SIG-M5 treated with dmso at 0.1 percent for 504 hours (cell line): ENCODE data around the gene PSMA8.
A peak's percentile ranks its signal among the peaks of the same experiment; 100 is the strongest.
"Not testable (repeated sequence)": the region's sequence is repeated elsewhere in the genome, so short reads cannot be mapped to it uniquely, and the experiment has no call there.

Source experiments
- DNase-seq: peaks from one replicate; lab custom pipeline; 2025; ENCODE audit not compliant: unreplicated experiment; lab: John Stamatoyannopoulos, UW

PSMA8 gene

DNA sequence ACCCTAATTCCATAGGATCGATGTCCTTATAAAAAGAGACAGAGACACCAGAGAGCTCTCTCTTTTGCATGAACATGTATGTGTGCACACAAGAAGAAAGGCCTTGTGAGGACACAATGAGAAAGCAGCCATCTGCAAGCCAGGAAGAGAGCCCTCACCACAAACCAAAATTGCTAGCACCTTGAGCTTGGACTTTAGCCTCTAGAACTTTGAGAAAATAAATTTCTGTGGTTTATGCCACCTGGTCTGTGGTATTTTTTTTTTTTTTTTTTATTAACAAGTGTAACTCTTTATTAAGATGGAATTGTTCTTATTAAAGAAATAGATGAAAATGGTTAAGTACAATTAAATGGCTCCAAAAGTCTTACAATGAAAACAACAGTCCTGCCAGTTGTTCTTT is 33.9 kb downstream of the PSMA8 start:
- not testable (repeated sequence) for DNase-seq

DNA sequence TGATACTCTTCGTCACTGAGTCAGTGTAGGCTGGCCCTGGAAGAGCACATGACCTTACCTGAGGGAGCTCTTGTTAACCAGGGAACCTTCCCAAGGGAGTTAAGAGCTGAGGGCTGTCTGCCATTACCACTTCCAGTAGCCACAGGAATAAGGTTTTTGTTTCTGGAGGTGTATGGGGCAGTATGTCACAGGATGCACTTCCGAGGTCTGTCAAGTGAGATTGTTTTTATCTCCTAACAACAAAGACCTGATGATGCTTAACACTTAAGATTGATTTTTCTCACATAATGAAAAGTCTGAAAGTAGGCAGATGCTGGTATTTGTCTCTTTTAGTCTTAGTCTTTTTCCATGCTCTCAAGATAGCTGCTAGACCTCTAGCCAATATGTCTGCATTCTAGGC is 41.8 kb downstream of the PSMA8 start:
- no peak for DNase-seq

- no peak for DNase-seq
Observed at GRCh38 chr18:26176134-26176533, 42.5 kb downstream of the PSMA8 start.

DNA sequence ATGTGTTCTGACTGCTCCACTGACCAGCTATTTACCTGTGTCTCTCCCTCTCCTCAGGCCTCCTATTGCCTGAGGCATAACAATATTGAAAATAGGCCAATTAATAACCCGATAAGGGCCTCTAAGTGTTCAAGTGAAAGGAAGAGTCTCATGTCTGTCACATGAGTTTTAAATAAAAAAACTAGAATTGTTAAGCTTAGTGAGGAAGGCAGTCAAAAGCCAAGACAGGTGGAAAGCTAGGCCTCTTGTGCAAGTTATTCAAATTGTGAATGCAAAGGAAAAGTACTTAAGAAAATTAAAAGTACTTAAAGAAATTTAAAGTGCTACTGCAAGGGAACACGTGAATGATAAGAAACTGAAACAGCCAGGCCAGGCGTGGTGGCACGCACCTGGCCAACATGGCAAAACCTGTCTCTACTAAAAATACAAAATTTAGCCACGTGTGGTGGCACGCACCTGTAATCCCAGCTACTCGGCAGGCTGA is 47.7 kb downstream of the PSMA8 start:
- DNase-seq: no peak

- no peak for DNase-seq
Observed at GRCh38 chr18:26183395-26184112, 49.9 kb downstream of the PSMA8 start.

- DNase-seq: no peak
Observed at GRCh38 chr18:26185267-26185666, 51.6 kb downstream of the PSMA8 start.

- DNase-seq: no peak
Observed at GRCh38 chr18:26190506-26190905, 56.8 kb downstream of the PSMA8 start.

DNA sequence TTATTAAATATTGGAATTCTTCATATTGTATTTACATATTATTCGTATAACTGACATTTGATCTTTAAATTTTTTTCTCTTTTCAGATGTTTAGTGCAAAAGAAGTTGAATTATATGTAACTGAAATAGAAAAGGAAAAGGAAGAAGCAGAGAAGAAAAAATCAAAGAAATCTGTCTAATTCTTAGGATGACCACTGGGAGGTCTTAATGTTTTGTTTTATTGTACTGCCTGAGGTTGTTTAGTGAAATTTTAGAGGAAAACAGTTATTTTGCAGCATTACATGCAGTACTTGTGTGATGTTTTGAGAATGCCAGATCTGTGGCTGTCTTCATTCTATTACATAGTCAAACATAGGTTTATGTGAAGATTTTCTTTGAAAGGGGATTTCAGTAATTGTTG is 58.6 kb downstream of the PSMA8 start:
- DNase-seq: no peak

DNA sequence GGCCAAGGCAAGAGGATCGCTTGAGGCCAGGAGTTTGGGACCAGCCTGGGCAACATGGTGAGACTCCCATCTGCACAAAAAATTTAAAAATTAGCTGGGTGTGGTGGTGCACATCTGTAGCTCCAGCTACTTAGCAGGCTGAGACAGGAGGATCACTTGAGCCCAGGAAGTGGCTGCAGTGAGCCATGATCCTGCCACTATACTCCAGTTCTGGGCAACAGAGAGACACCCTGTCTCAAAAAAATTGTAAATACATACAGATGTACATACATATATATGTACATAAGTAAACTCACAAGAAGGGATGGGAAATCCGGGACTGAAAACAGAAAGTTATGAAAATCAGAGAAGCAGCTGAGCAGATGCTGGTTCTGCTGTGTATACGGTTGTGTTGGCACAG is 62.9 kb downstream of the PSMA8 start:
- no peak for DNase-seq

DNA sequence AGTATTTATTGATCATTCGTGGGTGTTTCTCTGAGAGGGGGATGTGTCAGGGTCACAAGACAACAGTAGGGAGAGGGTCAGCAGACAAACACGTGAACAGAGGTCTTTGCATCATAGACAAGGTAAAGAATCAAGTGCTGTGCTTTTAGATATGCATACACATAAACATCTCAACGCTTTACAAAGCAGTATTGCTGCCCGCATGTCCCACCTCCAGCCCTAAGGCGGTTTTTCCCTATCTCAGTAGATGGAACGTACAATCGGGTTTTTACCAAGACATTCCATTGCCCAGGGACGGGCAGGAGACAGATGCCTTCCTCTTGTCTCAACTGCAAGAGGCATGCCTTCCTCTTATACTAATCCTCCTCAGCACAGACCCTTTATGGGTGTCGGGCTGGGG is 68.3 kb downstream of the PSMA8 start:
- not testable (repeated sequence) for DNase-seq

DNA sequence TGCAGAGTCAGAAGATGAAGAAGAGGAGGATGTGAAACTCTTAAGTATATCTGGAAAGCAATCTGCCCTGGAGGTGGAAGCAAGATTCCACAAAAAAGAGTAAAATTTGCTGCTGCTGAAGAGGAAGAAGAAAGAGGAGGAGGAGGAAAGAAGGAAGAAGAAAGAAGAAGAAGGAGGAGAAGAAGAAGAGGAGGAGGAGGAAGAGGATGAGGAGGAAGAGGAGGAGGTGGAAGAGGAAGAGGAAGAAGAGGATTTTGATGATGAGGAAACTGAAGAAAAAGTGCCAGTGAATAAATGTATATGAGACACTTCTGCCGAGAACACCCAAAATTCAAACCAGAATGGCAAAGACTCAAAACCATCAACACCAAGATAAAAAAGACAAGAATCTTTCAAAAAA is 71.6 kb downstream of the PSMA8 start:
- DNase-seq: no peak

DNA sequence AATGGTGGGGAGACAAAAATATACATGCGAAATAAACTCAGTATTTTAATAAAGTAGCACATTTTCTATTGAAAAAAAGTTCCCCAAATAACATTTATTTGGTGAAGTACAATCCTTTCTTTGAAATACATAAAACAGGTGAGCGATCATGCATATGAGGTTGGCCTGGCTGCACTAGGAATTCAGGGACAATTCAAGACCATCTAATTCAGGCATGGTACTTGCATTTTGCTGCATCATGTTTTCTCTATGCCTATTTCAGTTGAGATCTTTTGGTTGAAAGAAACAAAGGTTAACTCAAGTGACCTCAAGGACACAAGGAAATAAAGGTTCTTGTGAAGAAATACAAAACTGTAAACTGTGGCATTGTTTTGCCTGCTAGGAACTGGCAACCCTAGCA is 72.8 kb downstream of the PSMA8 start:
- DNase-seq: no peak

DNA sequence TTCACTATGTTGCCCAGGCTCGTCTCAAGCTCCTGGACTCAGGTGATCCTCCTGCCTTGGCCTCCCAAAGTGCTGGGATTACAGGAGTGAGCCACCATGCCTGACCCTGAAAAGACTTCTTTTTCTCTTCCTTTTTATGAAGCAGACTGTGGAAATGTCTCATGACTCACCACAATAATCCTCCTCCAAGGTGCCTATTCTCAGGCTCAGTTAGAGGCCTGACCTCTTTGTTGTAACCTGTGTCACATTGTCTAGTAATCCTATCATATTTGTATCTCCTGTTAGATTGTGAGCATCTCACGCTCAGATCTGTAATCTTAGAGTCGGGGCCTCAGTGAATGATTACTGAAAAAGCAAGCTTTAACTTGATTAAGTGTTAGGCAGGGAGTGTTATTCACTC is 74.3 kb downstream of the PSMA8 start:
- no peak for DNase-seq

DNA sequence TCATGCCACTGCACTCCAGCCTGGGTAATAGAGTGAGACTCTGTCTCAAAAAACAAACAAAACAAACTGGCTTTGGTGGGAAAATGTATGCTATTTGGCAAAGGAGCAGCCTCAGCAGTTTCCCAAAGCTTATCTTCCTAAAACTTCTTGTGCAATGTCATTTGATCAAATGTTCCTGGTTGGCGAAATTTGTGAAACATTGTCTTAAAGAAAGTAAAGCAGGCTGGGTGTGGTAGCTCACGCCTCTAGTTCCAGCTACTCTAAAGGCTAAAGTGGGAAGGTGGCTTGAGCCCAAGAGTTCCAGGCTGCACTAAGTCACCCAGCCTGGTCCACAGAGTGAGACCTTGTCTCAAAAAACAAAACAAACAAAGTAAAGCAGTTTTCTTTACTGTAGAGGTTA is 75.3 kb downstream of the PSMA8 start:
- DNase-seq: no peak

DNA sequence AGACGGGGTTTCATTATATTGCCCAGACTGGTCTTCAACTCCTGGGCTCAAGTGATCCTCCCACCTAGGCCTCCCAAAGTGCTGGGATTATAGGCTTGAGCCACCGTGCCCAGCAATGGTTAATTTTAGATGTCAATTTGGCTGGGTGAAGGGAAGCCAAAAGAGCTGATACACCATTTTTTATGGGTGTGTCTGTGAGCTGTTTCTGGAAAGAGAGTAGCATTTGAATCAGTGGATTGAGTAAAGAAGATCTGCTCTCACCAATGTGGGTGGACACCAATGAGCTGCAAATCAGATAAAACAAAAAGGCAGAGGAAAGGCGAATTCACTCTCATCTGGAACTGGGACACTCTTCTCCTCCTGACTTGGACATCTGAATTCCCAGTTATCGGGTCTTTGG is 76.5 kb downstream of the PSMA8 start:
- no peak for DNase-seq

DNA sequence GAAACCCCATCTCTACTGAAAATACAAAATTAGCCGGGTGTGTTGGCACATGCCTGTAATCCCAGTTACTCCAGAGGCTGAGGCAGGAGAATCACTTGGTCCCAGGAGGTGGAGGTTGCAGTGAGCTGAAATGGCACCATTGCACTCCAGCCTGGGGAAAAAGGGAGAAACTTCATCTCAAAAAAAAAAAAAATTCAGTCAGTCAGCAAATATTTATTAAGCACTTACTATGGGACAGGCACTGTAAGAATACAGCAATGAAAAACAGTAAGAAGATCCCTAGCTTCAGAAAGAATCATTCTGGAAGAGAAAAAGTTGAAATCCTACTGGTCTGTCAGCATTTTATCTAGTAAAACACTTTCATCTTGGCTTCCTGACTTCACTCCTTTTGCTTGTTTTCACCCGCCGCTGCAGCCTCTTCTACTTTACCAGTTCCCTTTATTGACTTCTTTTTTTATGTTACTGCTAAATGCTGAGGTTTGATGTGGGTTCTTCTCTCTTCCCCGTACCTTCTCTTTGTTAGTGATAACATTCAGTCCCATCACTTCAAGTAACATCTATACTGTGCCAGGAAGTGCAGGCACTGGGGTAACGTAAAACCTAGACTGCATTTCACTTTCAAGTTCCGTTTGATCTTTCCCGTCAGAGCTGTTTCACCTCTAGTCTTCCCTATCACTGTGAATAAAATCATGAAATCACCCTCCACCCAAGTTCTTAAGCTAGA is 81.7 kb downstream of the PSMA8 start:
- peak; percentile 8 for DNase-seq

- no peak for DNase-seq
Observed at GRCh38 chr18:26225022-26225693, 91.5 kb downstream of the PSMA8 start.

DNA sequence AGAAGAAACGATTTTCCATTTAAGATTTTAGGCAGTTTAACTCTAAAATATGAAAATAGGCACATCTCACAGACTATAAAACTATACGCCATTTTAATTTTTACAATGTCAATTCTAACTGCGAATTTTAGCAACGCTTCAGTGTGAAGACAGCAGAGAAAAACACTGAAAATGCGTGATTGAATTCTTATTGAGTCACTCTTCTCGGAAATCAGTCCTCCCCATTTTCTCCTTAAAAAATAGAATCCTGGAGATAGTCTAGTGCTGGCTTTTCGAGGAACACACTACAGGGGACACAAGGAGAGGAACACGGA is 92.2 kb downstream of the PSMA8 start:
- no peak for DNase-seq

DNA sequence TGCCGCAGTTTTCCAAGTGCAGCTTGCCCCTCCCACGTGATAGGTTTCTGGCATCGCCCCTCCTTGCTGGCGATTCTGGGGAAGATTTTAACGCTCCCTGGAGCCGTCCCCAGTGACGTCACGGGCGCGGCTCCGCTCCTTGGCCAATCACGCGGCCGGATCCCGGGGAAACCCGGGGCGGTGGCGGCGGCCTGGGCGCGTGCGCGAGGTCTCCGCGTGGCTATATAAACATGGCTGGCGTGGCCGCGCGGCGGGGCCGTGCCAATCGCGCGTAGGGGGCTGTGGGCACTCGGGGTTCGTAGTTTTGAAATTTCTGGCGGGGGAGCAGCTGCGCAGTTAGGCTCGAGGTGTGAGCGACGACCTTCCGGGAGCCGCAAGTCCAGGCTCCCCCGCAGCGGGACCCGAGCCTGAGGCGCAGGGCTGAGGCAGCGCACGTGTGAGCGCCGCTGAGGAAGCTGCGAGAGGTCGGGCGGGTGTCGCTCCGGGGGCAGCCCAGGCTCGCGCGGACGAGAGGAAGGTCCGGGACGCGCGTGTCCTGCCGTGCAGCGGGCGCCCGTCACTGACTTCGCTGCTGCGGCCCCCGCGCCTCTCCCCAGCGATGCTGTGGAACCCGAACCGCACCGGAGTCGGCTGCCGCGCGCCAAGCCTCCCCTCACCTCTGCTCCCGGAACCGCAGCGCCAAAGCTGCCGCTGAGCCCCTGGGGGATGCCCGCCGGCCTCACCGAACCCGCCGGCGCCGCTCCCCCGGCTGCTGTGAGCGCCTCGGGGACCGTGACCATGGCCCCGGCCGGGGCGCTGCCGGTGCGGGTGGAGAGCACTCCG is 92.8 kb downstream of the PSMA8 start, which contains the start of gene TAF4B:
Gene TAF4B, plus strand, starts transcription at position 217 of the 822 bp plus-strand sequence. Its CDS starts 489 bp downstream, at position 706.
- DNase-seq: peak; percentile 86

DNA sequence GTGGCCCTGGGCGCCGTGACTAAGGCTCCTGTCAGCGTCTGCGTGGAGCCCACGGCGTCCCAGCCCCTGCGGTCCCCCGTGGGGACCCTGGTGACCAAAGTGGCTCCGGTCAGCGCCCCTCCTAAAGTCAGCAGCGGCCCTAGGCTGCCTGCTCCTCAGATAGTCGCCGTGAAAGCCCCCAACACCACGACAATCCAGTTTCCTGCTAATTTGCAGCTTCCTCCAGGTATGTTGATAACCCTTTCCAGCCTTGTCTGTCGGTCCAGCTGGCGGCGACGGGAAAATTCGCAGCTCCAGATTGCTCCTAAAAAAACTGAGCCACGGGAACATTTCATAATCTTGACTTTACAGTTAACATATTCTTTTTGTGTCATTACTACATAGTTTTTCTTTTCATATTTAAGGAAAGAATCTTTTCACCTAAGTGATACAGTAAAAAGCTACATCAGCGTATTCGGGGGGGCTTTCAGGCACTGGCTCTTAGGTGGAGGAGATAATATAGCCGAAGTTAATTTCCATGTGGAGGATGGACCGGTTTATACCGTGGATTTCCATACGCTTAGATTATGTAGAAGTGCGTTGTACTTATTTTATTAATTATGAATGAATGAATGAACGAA is 93.5 kb downstream of the PSMA8 start:
- peak; percentile 21 for DNase-seq
